HL-60 (cell line): ENCODE results near the gene HLCS.

ENCODE experiments used
- DNase-seq, 2 experiments: peaks; one replicate each; pipeline ENCODE4 v3.0.0-alpha.2; 2010 to 2020; ENCODE audit warnings: low read depth in 1 of 2, low spot score in 1 of 2
- H3K27ac ChIP-seq: fragments of 250-450 bp; sonication (Bioruptor Pico); replicated peaks from 2 replicates; pipeline ENCODE4 v1.5.1; 2020; ENCODE audit warnings: mild to moderate bottlenecking, moderate library complexity
- H3K27me3 ChIP-seq: fragments of 250-450 bp; sonication (Bioruptor Pico); 2 replicates; pipeline ENCODE4 v1.5.1; 2021; ENCODE audit warnings: mild to moderate bottlenecking, moderate library complexity; ENCODE audit not compliant: insufficient read depth, poor library complexity, severe bottlenecking
- H3K4me3 ChIP-seq: replicated peaks from 2 replicates; pipeline ENCODE4 v1.5.1; 2011; ENCODE audit warnings: mild to moderate bottlenecking, control low read depth, low read length; ENCODE audit not compliant: insufficient read depth
- CTCF ChIP-seq: IDR thresholded peaks from one replicate; pipeline ENCODE4 v1.5.1; 2011; ENCODE audit warnings: low read length, control low read depth, inconsistent platforms; ENCODE audit not compliant: insufficient read depth
- GABPA ChIP-seq: IDR thresholded peaks from 2 replicates; pipeline ENCODE4 v1.6.1; 2012; ENCODE audit warnings: low read depth
- POLR2AphosphoS5 ChIP-seq: IDR thresholded peaks from 2 replicates; pipeline ENCODE4 v1.6.1; 2012; ENCODE audit warnings: low read depth
- SPI1 ChIP-seq: IDR thresholded peaks from 2 replicates; pipeline ENCODE4 v1.6.1; 2012; ENCODE audit warnings: low read depth, mild to moderate bottlenecking, borderline replicate concordance
- TF ChIP-seq, protein P1 (sequence below): IDR thresholded peaks from 2 replicates; pipeline ENCODE4 v1.6.1; 2012; ENCODE audit warnings: low read depth; ENCODE audit not compliant: insufficient replicate concordance

Gene HLCS

DNA sequence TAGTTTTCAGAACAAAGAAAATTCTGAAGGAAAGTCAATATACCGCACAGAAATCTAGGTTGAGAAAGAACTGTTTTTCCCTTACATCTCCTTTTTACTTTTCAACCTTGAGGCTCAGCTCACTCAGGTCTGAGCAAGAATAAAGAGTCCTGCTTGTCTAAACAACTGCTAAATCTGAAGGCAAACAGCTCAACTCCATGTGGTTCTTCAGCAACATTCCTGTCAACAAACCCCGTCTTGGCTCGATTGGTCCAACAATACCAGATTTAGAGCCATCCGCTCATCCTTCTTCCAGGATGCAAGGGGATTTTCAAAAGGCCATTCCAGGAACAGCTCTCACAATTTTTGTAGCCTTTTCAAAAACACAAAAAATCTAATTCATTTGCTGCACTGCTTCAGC lies 119.8 kb downstream of the HLCS start:
- Histone ChIP-seq H3K4me3 (no peak overlapping the region), H3K27ac (no peak overlapping the region), H3K27me3 (no peaks in the 10 kb centered on the region)
- DNase-seq, result no peak
- TF ChIP-seq, protein P1, sequence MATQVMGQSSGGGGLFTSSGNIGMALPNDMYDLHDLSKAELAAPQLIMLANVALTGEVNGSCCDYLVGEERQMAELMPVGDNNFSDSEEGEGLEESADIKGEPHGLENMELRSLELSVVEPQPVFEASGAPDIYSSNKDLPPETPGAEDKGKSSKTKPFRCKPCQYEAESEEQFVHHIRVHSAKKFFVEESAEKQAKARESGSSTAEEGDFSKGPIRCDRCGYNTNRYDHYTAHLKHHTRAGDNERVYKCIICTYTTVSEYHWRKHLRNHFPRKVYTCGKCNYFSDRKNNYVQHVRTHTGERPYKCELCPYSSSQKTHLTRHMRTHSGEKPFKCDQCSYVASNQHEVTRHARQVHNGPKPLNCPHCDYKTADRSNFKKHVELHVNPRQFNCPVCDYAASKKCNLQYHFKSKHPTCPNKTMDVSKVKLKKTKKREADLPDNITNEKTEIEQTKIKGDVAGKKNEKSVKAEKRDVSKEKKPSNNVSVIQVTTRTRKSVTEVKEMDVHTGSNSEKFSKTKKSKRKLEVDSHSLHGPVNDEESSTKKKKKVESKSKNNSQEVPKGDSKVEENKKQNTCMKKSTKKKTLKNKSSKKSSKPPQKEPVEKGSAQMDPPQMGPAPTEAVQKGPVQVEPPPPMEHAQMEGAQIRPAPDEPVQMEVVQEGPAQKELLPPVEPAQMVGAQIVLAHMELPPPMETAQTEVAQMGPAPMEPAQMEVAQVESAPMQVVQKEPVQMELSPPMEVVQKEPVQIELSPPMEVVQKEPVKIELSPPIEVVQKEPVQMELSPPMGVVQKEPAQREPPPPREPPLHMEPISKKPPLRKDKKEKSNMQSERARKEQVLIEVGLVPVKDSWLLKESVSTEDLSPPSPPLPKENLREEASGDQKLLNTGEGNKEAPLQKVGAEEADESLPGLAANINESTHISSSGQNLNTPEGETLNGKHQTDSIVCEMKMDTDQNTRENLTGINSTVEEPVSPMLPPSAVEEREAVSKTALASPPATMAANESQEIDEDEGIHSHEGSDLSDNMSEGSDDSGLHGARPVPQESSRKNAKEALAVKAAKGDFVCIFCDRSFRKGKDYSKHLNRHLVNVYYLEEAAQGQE, result no peak
- TF ChIP-seq CTCF (no peak), SPI1 (no peak), POLR2AphosphoS5 (no peak), GABPA (no peak)

DNA sequence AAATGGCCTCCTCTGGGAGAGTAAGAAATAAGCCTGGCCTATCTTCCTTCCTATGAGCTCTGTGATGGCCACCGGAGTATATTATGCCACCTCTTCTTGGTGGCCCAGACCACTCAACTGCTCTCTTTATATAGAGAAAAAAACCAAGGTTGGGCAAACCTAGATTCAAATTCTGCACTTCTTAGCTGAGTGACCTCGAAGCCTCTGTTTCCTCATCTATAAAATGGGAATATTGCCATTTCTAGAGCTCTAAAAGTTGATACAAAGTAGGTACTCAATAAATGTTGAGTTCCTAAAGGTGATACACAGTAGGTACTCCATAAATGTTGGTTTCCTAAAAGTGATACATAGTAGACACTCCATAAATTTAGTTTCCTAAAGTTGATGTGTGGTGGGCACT lies 120.7 kb downstream of the HLCS start:
- no peak overlapping the region for H3K4me3 ChIP-seq
- DNase-seq, result no peak
- H3K27ac ChIP-seq, result no peak overlapping the region
- H3K27me3 ChIP-seq, result no peaks in the 10 kb centered on the region
- TF ChIP-seq POLR2AphosphoS5 (no peak), CTCF (no peak), GABPA (no peak)
- TF ChIP-seq, protein P1, result no peak

DNA sequence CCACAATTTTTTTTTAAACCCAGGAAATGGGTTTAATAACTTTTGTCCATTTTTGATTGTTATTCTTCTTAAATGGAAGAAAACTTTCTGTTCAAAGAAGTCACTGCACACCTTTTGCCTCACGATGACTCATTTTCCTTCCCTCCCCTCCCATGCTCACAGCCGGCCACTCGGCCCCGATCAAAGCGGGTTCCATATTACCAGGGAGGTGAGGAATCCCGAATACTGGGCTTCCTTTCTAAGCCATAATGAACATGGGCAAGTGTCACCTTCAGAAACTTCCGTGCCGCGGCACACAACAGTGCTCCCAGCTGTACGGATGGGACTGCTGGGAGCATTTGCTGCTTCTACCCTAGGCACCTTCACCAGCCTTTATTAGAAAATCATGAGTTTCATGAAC lies 121.4 kb downstream of the HLCS start:
- Histone ChIP-seq H3K4me3 (no peak overlapping the region), H3K27ac (no peak overlapping the region)
- no peak for TF ChIP-seq SPI1
- TF ChIP-seq POLR2AphosphoS5, result no peak
- TF ChIP-seq, protein P1, result no peak
- no peak for TF ChIP-seq GABPA
- no peak for TF ChIP-seq CTCF

More for the DNA sequence above, 121.4 kb downstream of the HLCS start:
- H3K27me3 ChIP-seq, result no peaks in the 10 kb centered on the region
- no peak for DNase-seq
